B cell (primary cell): Measurements from ENCODE around the gene SHOC2. TPM values are rescaled to one million over a fixed set of nuclear protein-coding genes. Genes with fewer than 3 reads are reported as not detected.
A peak's percentile ranks its signal among the peaks of the same experiment; 100 is the strongest.

Source experiments
- ATAC-seq: fragments of 200-7000 bp; cut with Tn5 transposase; one replicate; pipeline ENCODE4 v1.10.0; 2021; ENCODE audit warnings: low read depth, mild to moderate bottlenecking, moderate number of reproducible peaks, moderate library complexity
- CTCF ChIA-PET: fragments of 350-600 bp; sonication (Branson Sonifier 250); formaldehyde crosslinking; loops from one replicate; lab custom pipeline; 2021; ENCODE audit warnings: antibody characterized with exemption, inconsistent platforms; lab: Charles Lee
- POLR2A ChIA-PET: fragments of 350-600 bp; sonication (Branson Sonifier 250); formaldehyde crosslinking; loops from one replicate; lab custom pipeline; 2021; ENCODE audit warnings: antibody characterized with exemption; lab: Charles Lee
- DNase-seq: peaks from one replicate; pipeline ENCODE4 v3.0.0; 2013
- H2AFZ ChIP-seq: 2 replicates; pipeline ENCODE4 v1.6.1; 2012; ENCODE audit warnings: mild to moderate bottlenecking, low read depth, low read length; ENCODE audit not compliant: insufficient read depth, poor library complexity, severe bottlenecking
- H3K27ac ChIP-seq, 2 donors: 1 replicate in 1 of 2; 2 replicates in 1 of 2; pipeline ENCODE4 v1.5.1; 2012 to 2013; ENCODE audit warnings: low read length in 2 of 2, mild to moderate bottlenecking in 2 of 2, moderate library complexity in 1 of 2
- H3K27me3 ChIP-seq, 4 experiments: fragments of 200-600 bp in 1 of 4; sonication (generic) in 1 of 4; replicated peaks in 1 of 4; 1 replicate in 2 of 4; 2 replicates in 2 of 4; pipeline versions ENCODE4 v1.6.1 to v1.7.0; 2013 to 2016; ENCODE audit warnings: low read length in 3 of 4, mild to moderate bottlenecking in 2 of 4, mixed read lengths in 1 of 4, moderate library complexity in 1 of 4; ENCODE audit not compliant: insufficient read depth in 4 of 4, control insufficient read depth in 3 of 4; ENCODE audit errors: control extremely low read depth in 1 of 4
- H3K36me3 ChIP-seq, 2 experiments: replicated peaks in 1 of 2; 1 replicate in 1 of 2; 2 replicates in 1 of 2; pipeline versions ENCODE4 v1.6.1 to v1.7.1; 2013; ENCODE audit warnings: low read length in 1 of 2; ENCODE audit not compliant: insufficient read depth in 2 of 2, control insufficient read depth in 1 of 2; ENCODE audit errors: control extremely low read depth in 1 of 2, extremely low read depth in 1 of 2
- H3K4me1 ChIP-seq, 2 donors: fragments of 200-600 bp in 1 of 2; sonication (generic) in 1 of 2; 1 replicate in 1 of 2; 2 replicates in 1 of 2; pipeline versions ENCODE4 v1.5.1 to v1.6.1; 2013 to 2017; ENCODE audit warnings: low read length in 2 of 2; ENCODE audit not compliant: control insufficient read depth in 2 of 2, insufficient read depth in 2 of 2
- H3K4me2 ChIP-seq: replicated peaks from 2 replicates; pipeline ENCODE3; 2012; ENCODE audit warnings: mild to moderate bottlenecking, low read depth, low read length; ENCODE audit not compliant: poor library complexity, severe bottlenecking
- H3K4me3 ChIP-seq, 5 experiments: fragments of 200-600 bp in 1 of 5; sonication (generic) in 1 of 5; 1 replicate in 3 of 5; 2 replicates in 2 of 5; pipeline versions ENCODE4 v1.5.1 to v1.7.0; 2011 to 2016; ENCODE audit warnings: low read length in 4 of 5, mild to moderate bottlenecking in 4 of 5, low read depth in 2 of 5, control low read depth in 1 of 5, moderate library complexity in 1 of 5; ENCODE audit not compliant: insufficient read depth in 1 of 5; ENCODE audit errors: control extremely low read depth in 1 of 5, extremely low read depth in 1 of 5
- H3K79me2 ChIP-seq: fragments of 200-600 bp; sonication (generic); one replicate; pipeline ENCODE4 v1.6.0; 2016; ENCODE audit warnings: low read length; ENCODE audit not compliant: control insufficient read depth, insufficient read depth
- H3K9ac ChIP-seq: fragments of 200-600 bp; sonication (generic); 2 replicates; pipeline ENCODE4 v1.6.1; 2017; ENCODE audit warnings: mild to moderate bottlenecking, low read length, moderate library complexity
- H3K9me3 ChIP-seq, 3 donors: one replicate each; pipeline versions ENCODE4 v1.6.1 to v1.7.1; 2013; ENCODE audit warnings: low read length in 2 of 3; ENCODE audit not compliant: control insufficient read depth in 2 of 3, insufficient read depth in 1 of 3; ENCODE audit errors: control extremely low read depth in 1 of 3
- H4K20me1 ChIP-seq: 2 replicates; pipeline ENCODE4 v1.6.0; 2012; ENCODE audit warnings: mild to moderate bottlenecking, low read length; ENCODE audit not compliant: insufficient read depth, control insufficient read depth, poor library complexity, severe bottlenecking
- H3K27ac Mint-ChIP-seq: one replicate; pipeline ENCODE4 v1.8.0; 2021; ENCODE audit warnings: mixed read lengths
- H3K27me3 Mint-ChIP-seq: one replicate; pipeline ENCODE4 v1.8.0; 2021; ENCODE audit warnings: mixed read lengths
- H3K4me1 Mint-ChIP-seq: one replicate; pipeline ENCODE4 v1.8.0; 2021; ENCODE audit warnings: mixed read lengths
- H3K4me3 Mint-ChIP-seq: one replicate; pipeline ENCODE4 v1.8.0; 2021; ENCODE audit warnings: mixed read lengths
- H3K9me3 Mint-ChIP-seq: one replicate; pipeline ENCODE4 v1.8.0; 2022; ENCODE audit warnings: mixed read lengths; ENCODE audit not compliant: insufficient read depth
- EZH2 ChIP-seq: IDR thresholded peaks from 2 replicates; pipeline ENCODE4 v1.6.1; 2012; ENCODE audit warnings: borderline replicate concordance, low read depth, mild to moderate bottlenecking, moderate library complexity, low read length; ENCODE audit not compliant: insufficient read depth, poor library complexity, severe bottlenecking
- WGBS: methylation state at CpG from one replicate; pipeline ENCODE4 v1.1.5; 2013; ENCODE audit warnings: missing lambda C conversion rate; ENCODE audit not compliant: insufficient coverage; 5-methylcytosine and 5-hydroxymethylcytosine counted together
- intact Hi-C: fragments of 100-400 bp; cut with micrococcal nuclease; formaldehyde crosslinking; loops from one replicate; pipeline ENCODE4 v1.10.0; 2022
- polyA plus RNA-seq: library from polyadenylated mRNA; depleted of rRNA; stranded (reverse); fragments of >200 nt; gene quantifications from 2 replicates; pipeline ENCODE4 v1.2.3, GENCODE V29; 2012
- total RNA-seq, 2 donors: library from RNA; stranded (reverse); fragments of 120-200 nt in 1 of 2; gene quantifications; 1 replicate in 1 of 2; 2 replicates in 1 of 2; pipeline versions ENCODE4 v1.2.3 to v1.2.4, GENCODE V29; 2013 to 2022
- TF ChIP-seq, protein P1 (sequence below): fragments of 200-600 bp; IDR thresholded peaks from one replicate; pipeline ENCODE4 v1.8.0; 2022; ENCODE audit warnings: antibody characterized with exemption, mild to moderate bottlenecking

SHOC2 gene
- total and polyA plus RNA-seq, 2 donors (not counting 1 experiment from before 2014, with no cell fraction given) = 13.3 to 116 TPM

DNA sequence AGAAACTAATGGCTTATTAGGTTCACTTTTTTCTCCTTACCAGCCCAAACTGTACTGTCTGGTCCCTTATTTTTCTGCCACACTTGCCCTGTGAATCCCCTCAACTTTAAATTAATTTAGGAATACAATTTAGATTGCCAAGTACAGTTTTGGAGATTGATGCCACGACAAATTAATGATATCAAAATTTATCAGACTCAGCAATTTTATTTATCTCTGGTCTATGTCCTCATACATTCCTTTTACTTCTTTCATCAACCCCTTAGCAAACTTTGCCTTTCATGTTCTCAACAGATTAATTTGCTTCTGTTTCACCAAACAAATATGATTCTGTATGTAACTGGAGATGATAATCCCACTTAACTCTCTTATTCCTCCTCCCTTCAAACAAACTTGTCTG lies 38.2 kb downstream of the SHOC2 start:
- no peak overlapping the region for H3K4me3 ChIP-seq
- H3K9ac ChIP-seq = no peak overlapping the region
- peaks cover 96% of the 10 kb centered on the region for H3K79me2 ChIP-seq
- no peak for DNase-seq
- no peak overlapping the region for H2AFZ ChIP-seq
- H3K4me1 Mint-ChIP-seq = peaks cover 71% of the 10 kb centered on the region
- WGBS = no CpG with 5 or more reads among the region's 1 CpG
- no peak for TF ChIP-seq EZH2
- TF ChIP-seq, protein P1, sequence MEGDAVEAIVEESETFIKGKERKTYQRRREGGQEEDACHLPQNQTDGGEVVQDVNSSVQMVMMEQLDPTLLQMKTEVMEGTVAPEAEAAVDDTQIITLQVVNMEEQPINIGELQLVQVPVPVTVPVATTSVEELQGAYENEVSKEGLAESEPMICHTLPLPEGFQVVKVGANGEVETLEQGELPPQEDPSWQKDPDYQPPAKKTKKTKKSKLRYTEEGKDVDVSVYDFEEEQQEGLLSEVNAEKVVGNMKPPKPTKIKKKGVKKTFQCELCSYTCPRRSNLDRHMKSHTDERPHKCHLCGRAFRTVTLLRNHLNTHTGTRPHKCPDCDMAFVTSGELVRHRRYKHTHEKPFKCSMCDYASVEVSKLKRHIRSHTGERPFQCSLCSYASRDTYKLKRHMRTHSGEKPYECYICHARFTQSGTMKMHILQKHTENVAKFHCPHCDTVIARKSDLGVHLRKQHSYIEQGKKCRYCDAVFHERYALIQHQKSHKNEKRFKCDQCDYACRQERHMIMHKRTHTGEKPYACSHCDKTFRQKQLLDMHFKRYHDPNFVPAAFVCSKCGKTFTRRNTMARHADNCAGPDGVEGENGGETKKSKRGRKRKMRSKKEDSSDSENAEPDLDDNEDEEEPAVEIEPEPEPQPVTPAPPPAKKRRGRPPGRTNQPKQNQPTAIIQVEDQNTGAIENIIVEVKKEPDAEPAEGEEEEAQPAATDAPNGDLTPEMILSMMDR = no peak
- no peak for ATAC-seq
- H3K27ac ChIP-seq = no peak overlapping the region
- ChIA-PET POLR2A (no interaction called here), CTCF (interaction anchor here (1.9 kb wide), 1 partner anchor 13 kb away, joined by 5 read pairs; no protein-coding TSS in a partner anchor)
- peaks cover 0 to 3% of the 10 kb centered on the region in 2 experiments for H3K36me3 ChIP-seq
- H3K9me3 ChIP-seq = no peaks in the 10 kb centered on the region
- H3K27me3 Mint-ChIP-seq = no peaks in the 10 kb centered on the region
- H3K4me2 ChIP-seq = no peak overlapping the region
- no peaks in the 10 kb centered on the region for H3K27me3 ChIP-seq
- no peak overlapping the region for H3K27ac Mint-ChIP-seq
- H4K20me1 ChIP-seq = peaks cover 92% of the 10 kb centered on the region
- H3K4me3 Mint-ChIP-seq = no peak overlapping the region
- intact Hi-C loops = no loop called here
- peaks cover 0 to 24% of the 10 kb centered on the region in 2 donors for H3K4me1 ChIP-seq
- peaks cover 1% of the 10 kb centered on the region for H3K9me3 Mint-ChIP-seq

DNA sequence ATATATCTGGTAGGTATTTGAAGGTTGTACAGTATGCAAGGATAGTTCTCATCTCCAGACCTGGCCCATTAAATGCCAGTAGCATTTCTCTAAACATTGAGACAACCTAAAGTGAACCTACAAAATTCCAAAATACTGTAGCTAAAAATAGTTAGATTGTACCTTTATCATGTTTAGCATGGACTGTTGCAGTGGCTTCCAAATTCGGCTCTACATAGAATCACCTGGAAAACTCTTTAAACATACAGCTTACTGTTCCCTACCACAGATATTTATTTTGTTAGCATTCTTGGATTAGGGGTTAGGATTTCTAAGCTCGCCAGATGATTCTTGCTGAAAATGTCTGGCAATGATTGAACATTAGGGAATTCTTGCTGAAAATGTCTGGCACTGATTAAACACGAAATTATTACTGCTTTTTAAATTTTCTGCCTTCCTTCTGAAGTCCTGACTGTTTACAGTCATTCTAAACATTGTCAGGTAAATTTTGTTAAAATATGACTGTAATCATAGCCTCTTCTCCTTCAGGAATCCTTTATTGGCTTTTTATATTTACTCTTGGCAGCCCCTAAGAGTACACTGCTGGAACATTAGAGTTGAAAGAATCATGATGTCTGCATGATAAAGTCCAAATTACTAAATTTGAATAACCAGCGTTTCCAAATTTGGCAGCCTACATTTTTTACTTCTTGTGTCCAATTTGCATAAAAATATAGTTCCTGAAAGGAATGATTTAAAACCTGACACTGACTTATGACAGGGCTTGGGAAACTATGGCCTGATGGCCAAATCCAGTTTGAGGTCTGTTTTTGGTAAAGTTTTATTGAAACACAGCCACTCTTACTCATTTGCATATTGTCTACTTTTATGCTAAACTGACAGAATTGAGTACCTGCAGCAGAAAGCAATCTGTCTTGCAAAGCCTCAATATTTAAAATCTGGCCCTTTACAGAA lies 40.3 kb downstream of the SHOC2 start:
- ATAC-seq = no peak
- Mint-ChIP-seq H3K27ac (no peak overlapping the region), H3K27me3 (no peaks in the 10 kb centered on the region), H3K4me1 (peaks cover 73% of the 10 kb centered on the region), H3K4me3 (no peak overlapping the region), H3K9me3 (peaks cover 1% of the 10 kb centered on the region)
- H3K79me2 ChIP-seq = peaks cover 98% of the 10 kb centered on the region
- peak overlapping the region; percentile 3 for H3K4me2 ChIP-seq
- no CpG with 5 or more reads among the region's 4 CpGs for WGBS
- TF ChIP-seq, protein P1 = no peak
- no peak for TF ChIP-seq EZH2
- no peak for DNase-seq
- POLR2A ChIA-PET = no interaction called here
- intact Hi-C loops = no loop called here
- H3K27me3 ChIP-seq = no peaks in the 10 kb centered on the region
- CTCF ChIA-PET = interaction anchor here (0.6 kb wide), 1 partner anchor 42 kb away, joined by 5 read pairs; no protein-coding TSS in a partner anchor
- H4K20me1 ChIP-seq = peaks cover 92% of the 10 kb centered on the region
- no peaks in the 10 kb centered on the region for H3K9me3 ChIP-seq
- H2AFZ ChIP-seq = no peak overlapping the region
- no peak overlapping the region for H3K27ac ChIP-seq
- peaks cover 2 to 8% of the 10 kb centered on the region in 2 experiments for H3K36me3 ChIP-seq
- H3K4me1 ChIP-seq = peaks cover 0 to 28% of the 10 kb centered on the region in 2 donors
- no peak overlapping the region for H3K9ac ChIP-seq
- no peak overlapping the region for H3K4me3 ChIP-seq
